ACC112 (cell line): ENCODE measurements around the gene METTL23.
"Not testable (repeated sequence)": the region's sequence is repeated elsewhere in the genome, so short reads cannot be mapped to it uniquely, and the experiment has no call there.

Experiments
- H2AFZ ChIP-seq: fragments of 200-600 bp; sonication (generic); one replicate; pipeline ENCODE4 v1.6.0; 2017; ENCODE audit warnings: antibody characterized with exemption, low read length; ENCODE audit not compliant: unreplicated experiment
- H3K27ac ChIP-seq: fragments of 200-600 bp; sonication (generic); 2 replicates; pipeline ENCODE4 v1.5.1; 2014; ENCODE audit warnings: low read depth, mild to moderate bottlenecking, antibody characterized with exemption, low read length, moderate library complexity
- H3K27me3 ChIP-seq: fragments of 200-600 bp; sonication (generic); 2 replicates; pipeline ENCODE4 v1.6.1; 2014; ENCODE audit warnings: mild to moderate bottlenecking, antibody characterized with exemption, low read length, moderate library complexity, mixed read lengths; ENCODE audit not compliant: insufficient read depth
- H3K36me3 ChIP-seq: fragments of 200-600 bp; sonication (generic); 2 replicates; pipeline ENCODE4 v1.6.1; 2016; ENCODE audit warnings: mild to moderate bottlenecking, antibody characterized with exemption, low read length, moderate library complexity, mixed read lengths; ENCODE audit not compliant: insufficient read depth
- H3K4me1 ChIP-seq: fragments of 200-600 bp; sonication (generic); one replicate; pipeline ENCODE4 v1.6.1; 2016; ENCODE audit warnings: low read length, mixed read lengths; ENCODE audit not compliant: insufficient read depth, unreplicated experiment, control insufficient read depth
- H3K4me3 ChIP-seq: fragments of 200-600 bp; sonication (generic); 2 replicates; pipeline ENCODE4 v1.5.1; 2014; ENCODE audit warnings: mild to moderate bottlenecking, low read depth, low read length
- H3K79me2 ChIP-seq: fragments of 200-600 bp; sonication (generic); one replicate; pipeline ENCODE4 v1.6.0; 2016; ENCODE audit warnings: low read length; ENCODE audit not compliant: control insufficient read depth, unreplicated experiment, insufficient read depth

METTL23 gene

DNA sequence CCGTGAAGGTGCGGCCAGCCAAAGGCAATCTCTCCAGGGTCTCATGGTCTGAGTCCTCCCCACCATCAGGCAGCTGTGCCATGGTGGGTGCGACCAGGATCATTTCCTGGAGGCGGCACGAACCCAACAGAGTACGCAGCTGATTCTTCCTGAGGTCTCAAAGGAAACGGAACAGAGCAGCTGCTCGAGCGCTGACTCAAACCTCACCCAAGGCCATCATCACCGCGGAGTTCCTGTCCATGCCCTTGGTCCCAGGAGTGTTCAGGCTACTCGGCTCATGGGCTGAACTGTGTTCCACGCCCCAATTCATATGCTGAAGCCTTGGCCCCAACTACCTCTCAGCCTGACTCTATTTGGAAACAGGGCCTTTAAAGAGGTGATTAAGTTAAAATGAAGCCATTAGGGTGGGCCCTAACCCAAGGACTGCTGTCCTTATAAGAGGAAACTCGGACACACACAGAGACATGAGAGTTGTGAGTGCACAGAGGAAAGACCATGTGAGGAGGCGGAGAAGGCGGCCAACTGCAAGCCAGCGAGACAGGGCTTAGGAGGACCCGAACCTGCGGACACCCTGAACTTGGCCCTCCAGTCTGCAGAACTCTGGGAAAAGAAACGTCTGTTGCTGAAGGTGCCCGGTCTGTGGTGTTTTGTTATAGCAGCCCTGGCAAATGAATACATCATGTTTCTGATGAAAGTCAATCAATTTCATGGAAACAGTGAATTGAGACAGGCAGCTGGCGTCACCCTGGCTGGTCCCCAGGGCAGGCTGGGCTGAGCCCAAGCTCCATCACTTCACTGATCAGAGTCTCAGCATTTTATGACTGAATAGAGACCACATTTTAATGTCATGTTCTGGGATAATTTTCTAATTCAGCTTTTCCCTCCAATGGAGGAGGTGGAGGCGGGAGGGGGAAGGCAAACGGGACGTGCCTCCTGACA is 29.6 kb upstream of the METTL23 start:
- H3K79me2 ChIP-seq = peaks cover 83% of the 10 kb centered on the region
- no peak overlapping the region for H3K4me3 ChIP-seq
- peak overlapping the region; percentile 82 for H3K27ac ChIP-seq
- no peaks in the 10 kb centered on the region for H3K27me3 ChIP-seq
- no peak overlapping the region for H2AFZ ChIP-seq
- no peaks in the 10 kb centered on the region for H3K36me3 ChIP-seq
- H3K4me1 ChIP-seq = peaks cover 74% of the 10 kb centered on the region

DNA sequence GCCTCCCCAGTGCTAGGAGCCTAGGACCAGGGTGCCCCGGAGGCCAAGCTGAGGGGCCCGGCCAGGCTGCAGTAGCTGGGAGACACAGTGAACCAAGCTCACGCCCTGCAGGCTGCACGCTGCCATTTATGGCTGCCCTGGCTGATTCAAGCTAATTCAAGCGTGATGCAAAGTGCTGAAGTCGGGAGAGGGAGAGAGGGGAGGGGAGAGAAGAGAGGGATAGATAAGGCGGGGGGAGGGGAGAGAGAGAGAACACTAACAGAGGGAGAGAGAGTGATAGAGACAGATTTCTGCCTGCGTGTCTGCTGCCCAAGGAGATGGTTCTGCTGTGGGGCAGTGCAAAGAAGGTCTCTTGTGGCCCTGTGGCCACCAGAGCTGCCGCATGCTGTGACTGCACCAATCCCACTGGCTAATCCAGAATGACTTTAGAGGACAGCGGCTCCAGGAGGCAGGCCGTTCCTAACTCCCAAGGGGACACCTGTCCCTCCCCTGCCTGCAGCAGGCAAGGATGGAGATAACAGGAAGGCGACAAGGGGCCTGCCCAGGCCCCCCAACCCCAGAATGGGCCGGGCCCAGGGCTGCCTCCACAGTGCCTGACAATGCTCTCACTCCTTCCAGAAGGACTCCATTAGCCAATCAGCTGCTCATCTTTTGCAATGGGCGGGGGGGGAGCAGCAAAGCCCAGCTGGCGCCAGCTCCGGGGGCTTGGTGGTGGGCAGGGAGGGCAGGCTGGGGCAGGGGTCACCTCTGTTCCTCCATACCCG is 28.8 kb upstream of the METTL23 start:
- H3K27ac ChIP-seq = peak overlapping the region; percentile 82
- H3K4me3 ChIP-seq = no peak overlapping the region
- peaks cover 81% of the 10 kb centered on the region for H3K79me2 ChIP-seq
- no peaks in the 10 kb centered on the region for H3K27me3 ChIP-seq
- no peak overlapping the region for H2AFZ ChIP-seq
- H3K36me3 ChIP-seq = no peaks in the 10 kb centered on the region
- peaks cover 71% of the 10 kb centered on the region for H3K4me1 ChIP-seq

DNA sequence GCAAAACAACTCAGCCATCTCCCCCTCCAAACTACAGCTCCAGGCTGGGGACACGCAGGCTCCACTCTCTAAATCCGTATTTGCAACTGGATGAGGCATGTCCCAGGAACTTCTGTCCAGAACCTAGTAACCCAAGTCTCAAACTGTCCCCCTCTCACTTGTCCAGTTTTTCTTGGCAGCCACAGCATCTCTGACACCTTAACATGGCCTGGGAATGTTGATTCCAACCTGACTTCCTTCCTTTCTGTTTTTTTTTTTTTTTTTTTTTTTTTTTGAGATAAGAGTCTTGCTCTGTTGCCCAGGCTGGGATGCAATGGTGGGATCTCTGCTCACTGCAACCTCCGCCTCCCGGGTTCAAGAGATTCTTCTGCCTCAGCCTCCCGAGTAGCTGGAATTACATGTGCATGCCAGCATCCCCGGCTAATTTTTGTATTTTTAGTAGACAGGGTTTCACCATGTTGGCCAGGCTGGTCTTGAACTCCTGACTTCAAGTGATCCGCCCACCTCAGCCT is 28.1 kb upstream of the METTL23 start:
- not testable (repeated sequence) for H3K36me3 ChIP-seq, H2AFZ ChIP-seq, H3K27me3 ChIP-seq, H3K27ac ChIP-seq, H3K4me3 ChIP-seq
- peaks cover 67% of the 10 kb centered on the region for H3K4me1 ChIP-seq
- peaks cover 87% of the 10 kb centered on the region for H3K79me2 ChIP-seq

DNA sequence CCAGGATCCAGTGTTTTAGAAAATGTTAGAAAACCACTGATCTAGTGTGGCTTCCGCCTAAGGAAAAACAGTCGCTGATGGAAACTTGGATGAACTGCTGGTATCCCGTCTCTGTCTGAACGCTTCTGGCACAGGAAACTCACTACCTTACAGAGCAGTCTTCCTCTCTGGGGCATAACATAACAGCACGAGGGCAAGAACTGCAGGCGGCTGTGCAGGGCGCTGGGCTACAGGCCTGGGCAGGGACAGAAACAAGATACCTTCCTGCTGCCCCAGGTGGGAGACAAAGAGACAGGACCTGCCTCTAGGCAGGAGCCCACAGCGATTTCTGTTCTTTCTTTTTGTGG is 26.4 kb upstream of the METTL23 start:
- H3K4me3 ChIP-seq = peak overlapping the region; percentile 64
- peak overlapping the region; percentile 68 for H3K27ac ChIP-seq
- H3K79me2 ChIP-seq = peaks cover 86% of the 10 kb centered on the region
- H3K27me3 ChIP-seq = no peaks in the 10 kb centered on the region
- H3K4me1 ChIP-seq = peaks cover 58% of the 10 kb centered on the region
- H3K36me3 ChIP-seq = no peaks in the 10 kb centered on the region
- no peak overlapping the region for H2AFZ ChIP-seq

DNA sequence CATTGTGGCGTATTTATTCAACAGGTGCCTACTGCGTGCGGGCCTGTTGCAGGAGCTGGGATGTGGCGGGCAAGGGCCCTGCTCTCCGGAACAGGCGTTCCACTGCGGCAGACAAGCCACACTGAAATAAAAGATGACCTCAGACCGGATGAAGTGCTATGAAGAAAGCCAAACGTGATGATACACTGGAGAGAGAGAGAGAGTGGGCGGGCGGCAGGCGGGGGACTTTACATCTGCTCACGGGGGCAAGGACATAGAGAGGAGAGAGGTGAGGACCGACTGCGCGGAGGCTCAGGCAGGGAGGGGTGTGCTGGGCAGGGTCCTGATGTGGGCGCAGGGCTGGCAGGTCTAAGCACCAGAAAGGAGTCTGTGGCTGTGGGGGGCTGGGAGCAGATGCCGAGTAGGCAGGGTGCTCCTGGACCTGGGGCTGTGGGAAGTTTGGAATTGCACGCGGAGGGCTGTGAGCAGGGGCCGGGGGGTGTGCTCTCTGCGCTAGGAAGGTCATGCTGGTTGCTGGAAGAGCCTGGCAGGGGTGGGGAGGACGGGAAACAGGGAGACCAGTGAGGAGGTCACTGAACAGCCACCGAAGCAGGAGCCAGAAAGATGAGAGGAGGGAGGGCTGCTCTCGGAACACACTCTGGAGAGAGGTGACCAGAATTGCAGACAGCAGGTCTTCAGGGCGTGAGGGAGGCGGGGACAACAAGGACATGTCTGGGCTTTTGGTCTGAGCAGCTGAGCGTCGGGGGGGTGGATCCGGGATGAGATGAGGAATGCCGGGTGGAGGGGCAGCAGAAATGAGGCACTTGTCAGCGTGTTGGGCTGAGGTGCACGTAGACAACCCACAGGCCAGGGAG is 25.8 kb upstream of the METTL23 start:
- Histone ChIP-seq H3K27ac (peak overlapping the region; percentile 68), H3K4me3 (peak overlapping the region; percentile 64), H3K36me3 (no peaks in the 10 kb centered on the region), H3K27me3 (no peaks in the 10 kb centered on the region), H2AFZ (no peak overlapping the region), H3K79me2 (peaks cover 87% of the 10 kb centered on the region), H3K4me1 (peaks cover 55% of the 10 kb centered on the region)

DNA sequence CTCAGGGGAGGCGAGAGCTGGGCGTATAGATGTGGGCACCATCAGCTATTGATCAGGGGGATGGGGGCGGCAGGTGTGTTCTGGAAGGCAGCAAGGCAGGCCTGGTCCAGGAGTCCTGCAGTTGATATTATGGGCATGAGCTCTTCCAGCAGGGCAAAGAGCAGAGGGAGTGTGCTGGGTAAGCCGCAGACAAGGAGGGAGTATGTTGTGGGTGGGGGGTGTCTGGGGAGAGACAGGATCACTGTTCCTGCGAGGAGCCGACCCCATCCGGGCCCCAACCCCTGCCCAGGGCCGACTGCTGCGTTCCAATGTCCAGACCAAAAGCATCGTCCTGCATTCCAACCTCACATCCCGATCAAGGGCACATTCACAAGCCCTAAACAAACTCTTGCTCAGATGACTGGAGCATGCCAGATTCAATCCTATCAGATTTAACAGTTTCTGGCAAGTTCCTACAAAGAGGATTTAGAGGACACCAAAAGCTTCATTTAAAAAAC is 25.1 kb upstream of the METTL23 start:
- H3K36me3 ChIP-seq = no peaks in the 10 kb centered on the region
- peaks cover 85% of the 10 kb centered on the region for H3K79me2 ChIP-seq
- H3K4me1 ChIP-seq = peaks cover 53% of the 10 kb centered on the region
- peak overlapping the region; percentile 13; the same call in 1 of the 2 replicates for H3K27ac ChIP-seq
- peak overlapping the region; percentile 64; the same call in 1 of the 2 replicates for H3K4me3 ChIP-seq
- no peaks in the 10 kb centered on the region for H3K27me3 ChIP-seq
- H2AFZ ChIP-seq = no peak overlapping the region

DNA sequence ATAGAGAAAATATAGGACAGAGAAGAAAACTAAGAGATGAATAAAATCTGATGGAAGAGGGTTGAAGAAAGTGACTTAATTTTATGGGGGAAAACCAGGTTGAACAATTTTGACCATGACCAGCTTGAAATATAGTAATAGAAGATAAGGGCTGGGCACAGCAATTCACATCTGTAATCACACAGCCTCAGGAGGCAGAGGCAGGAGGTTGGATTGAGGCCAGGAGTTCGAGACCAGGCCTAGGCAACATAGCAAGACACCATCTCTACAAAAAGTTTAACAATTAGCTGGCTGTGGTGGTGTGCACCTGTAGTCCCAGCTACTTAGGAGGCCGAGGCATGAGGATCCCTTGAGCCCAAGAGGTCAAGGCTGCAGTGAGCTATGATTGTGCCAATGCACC is 24.6 kb upstream of the METTL23 start:
- Histone ChIP-seq H3K27me3 (no peaks in the 10 kb centered on the region), H3K79me2 (peaks cover 85% of the 10 kb centered on the region), H3K27ac (peak overlapping the region; percentile 13; the same call in 1 of the 2 replicates), H2AFZ (no peak overlapping the region), H3K36me3 (no peaks in the 10 kb centered on the region), H3K4me3 (no peak overlapping the region), H3K4me1 (peaks cover 47% of the 10 kb centered on the region)

DNA sequence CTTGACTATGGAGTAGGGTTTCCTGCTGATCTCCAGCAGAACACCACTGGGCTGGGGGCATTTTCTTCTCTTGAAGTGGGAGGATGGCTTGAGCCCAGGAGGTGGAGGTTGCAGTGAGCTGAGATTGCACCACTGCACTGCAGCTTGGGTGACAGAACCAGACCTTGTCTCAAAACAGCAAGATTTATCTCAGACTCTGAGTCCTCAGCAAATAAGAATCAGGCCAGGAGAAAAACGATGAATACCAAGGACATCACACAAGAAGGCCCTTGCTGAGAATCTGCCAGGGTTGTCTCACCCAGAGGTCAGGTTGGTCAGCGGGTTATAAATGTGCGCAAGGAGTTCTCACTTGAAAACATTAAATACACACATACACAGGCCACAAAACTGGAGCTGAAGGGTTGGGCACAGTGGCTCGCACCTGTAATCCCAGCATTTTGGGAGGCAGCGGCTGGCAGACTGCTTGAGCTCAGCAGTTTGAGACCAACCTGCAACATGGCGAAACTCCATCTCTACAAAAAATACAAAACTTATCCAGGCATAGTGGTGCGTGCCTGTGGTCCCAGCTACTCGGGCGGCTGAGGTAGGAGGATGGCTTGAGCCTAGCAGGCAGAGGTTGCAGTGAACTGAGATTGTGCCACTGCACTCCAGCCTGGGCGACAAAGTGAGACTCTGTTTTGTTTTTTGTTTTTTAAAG is 23.6 kb upstream of the METTL23 start:
- no peak overlapping the region for H2AFZ ChIP-seq
- no peaks in the 10 kb centered on the region for H3K27me3 ChIP-seq
- no peak overlapping the region for H3K4me3 ChIP-seq
- no peak overlapping the region for H3K27ac ChIP-seq
- peaks cover 85% of the 10 kb centered on the region for H3K79me2 ChIP-seq
- peaks cover 44% of the 10 kb centered on the region for H3K4me1 ChIP-seq
- no peaks in the 10 kb centered on the region; the same call in 1 of the 2 replicates for H3K36me3 ChIP-seq

DNA sequence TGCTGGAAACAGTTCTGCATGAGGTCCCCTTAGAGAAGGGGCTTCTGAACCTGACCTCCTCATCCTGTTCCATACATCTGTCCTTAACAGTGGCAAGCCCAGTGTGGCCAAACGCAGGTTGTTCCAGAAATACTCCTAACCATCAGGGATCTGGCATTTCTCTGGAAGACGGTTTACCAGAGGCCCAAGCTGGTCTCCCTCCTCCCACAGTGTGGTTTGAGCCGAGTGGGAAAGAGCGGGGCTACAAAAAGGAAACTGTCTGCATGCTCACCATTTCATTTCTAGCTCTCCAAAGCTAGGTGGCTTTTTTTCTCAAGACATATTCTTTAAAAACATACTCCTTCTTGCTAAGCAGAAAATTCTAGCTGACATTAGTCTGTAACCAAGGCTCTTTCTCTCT is 21.8 kb upstream of the METTL23 start:
- H3K4me3 ChIP-seq = no peak overlapping the region
- H3K27ac ChIP-seq = no peak overlapping the region
- peaks cover 86% of the 10 kb centered on the region for H3K79me2 ChIP-seq
- H2AFZ ChIP-seq = no peak overlapping the region
- no peaks in the 10 kb centered on the region; the same call in 1 of the 2 replicates for H3K36me3 ChIP-seq
- H3K27me3 ChIP-seq = no peaks in the 10 kb centered on the region
- peaks cover 36% of the 10 kb centered on the region for H3K4me1 ChIP-seq
